COLO668 (cell line): ENCODE data around the gene SLIT3.

Experiments used
- DNase-seq: peaks from one replicate; lab custom pipeline; 2025; ENCODE audit not compliant: unreplicated experiment; lab: John Stamatoyannopoulos, UW

SLIT3 gene

DNA sequence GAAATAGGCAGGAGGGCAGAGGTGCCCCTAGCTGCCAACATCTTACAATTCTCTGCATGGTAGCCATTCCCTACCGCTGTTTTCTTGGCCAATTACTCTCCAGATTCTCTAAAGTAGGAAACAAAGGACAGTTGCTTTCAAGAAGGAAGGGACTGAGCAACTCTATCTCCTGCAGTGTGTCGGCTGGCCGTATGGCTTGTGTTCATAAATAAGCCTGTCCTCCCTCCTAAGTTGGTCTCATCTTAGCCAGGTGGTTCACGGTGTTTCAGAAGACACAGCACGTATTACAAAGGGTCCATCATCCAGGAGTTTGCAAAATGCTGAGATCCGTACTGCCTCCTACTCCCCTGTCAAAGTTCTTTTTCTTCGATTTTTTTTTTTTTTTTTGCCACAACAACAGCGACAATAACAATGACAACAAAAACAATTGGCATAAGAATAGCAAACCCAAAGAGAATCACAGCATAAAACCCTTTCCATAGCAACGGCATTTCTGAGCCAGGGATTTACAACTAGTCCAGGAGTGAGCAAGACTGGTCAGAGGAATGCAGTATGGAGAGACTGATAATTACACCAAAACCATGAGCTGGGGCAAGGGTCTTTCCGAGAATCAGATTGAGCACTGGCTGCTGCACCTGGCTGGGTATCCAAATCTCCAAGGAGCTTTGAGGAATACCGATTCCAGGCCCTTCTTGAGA lies 212.8 kb downstream of the SLIT3 start:
- DNase-seq = no peak

DNA sequence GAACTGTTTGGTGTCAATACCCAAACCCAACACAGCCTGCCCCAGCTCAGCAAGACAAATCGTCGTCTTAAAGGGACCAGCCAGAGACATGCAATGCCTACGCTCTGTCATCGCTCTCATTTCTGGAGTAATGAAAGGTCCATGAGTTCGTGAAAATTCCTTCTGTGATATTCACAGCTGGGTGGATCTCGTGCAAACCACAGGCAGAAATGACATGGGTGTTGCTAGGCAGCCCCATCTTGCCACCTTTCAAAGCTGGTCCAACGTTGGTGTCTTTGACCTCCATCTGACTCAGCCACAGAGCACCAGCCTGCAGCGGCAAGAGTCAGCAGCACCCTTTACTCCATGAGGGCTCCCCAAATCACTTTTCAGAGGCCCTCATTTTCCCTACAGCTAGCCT lies 215.3 kb downstream of the SLIT3 start:
- no peak for DNase-seq

DNA sequence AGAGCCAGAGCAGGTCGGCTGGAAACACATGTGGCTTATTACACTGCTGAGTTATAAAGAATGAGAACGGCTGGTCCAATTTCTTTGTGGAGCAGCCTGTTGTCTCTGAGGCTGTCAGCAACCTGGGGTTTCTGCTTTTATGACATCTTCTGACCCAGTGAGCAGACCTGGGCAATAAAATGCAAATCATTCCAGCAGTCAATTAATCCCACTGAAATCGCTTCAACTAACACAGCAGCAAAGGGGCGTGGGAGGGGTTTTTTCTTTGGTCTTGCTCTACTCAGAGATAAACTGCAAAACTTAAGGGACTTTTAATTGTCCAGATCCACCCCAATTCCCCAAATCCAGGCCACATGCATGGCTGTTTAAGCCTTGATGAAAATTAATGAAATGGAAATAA lies 215.7 kb downstream of the SLIT3 start:
- no peak for DNase-seq

DNA sequence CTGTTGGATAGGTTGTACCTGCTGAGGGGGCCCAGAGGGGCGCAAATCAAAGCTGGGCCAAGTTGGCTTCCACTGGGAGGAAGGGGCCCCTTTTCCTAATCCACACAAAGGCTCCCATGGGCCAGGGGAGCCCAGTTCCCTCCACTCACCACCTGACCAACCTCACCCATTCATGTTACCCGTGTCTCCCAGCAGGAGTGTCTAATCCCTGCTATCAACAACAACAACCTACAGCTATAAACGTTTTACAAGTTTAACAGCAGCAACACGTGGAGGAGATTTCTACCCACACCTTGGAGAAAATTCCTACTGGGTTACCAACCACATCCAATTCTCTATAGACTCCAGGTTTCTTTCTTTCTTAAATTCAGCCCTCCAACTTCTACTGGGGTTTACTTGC lies 216.2 kb downstream of the SLIT3 start:
- DNase-seq = no peak

DNA sequence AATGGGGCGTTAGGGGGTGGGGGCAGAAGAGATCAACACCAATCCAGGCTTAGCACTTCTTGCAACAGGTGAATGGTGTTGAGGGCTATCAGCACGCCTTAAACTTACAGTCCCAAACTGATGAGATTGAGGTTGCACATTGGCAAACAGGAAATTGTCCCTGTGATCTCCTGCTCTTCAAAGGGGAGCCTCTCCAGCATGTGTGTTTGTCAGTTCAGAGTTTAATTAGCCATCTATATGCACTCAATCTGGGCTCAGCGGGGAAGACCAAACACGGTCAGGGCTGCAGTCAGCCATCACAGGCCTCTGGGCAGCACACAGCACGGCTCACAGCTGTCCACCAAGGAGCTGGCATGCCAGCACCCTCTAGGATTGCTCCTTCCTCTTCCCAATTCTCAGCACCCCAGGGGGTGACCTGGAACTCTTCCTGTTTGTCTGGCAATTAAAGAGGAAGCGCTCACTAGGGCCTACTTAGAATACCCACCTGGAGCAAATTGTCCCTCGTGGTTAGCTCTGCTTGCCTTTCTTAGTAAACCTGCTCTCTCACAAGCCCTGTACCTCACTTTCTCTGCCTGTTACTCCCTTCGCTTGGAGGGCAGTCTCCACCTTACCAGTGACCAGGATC lies 217.4 kb downstream of the SLIT3 start:
- no peak for DNase-seq

DNA sequence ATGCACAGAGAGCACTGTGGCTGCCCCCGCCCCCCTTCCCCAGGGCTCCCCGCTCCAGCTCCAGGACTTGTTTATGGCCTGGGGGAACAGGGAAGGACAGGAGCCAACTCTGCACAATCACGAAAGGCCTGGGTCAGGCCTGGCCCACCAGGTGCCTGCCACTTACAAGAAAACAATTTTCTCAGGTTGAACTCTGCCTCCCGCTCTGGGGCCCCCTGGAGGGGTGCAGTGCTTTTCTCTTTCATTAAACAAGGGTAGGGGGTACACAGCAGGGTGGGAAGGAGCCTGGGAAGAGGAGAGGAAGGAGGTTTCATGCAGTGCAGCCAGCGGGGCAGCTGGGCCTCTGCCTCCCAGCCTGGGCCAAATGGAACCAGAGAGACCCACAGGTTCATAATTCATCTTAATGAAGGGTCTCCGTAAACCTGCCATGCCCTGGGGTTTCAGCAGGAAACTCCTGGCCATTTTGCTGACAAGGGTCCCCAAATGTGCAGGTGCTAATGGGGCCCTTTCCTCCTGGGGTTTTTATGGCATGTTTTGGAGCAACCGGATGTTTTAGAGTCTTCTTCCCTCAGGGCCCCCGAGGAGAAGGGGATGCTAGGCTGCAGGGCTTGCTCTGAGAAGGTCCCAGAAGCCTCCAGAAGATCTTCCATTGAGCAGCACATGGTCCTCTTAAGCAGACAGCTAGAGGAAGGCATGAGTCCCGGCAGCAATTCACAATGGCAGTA lies 219.8 kb downstream of the SLIT3 start:
- no peak for DNase-seq

DNA sequence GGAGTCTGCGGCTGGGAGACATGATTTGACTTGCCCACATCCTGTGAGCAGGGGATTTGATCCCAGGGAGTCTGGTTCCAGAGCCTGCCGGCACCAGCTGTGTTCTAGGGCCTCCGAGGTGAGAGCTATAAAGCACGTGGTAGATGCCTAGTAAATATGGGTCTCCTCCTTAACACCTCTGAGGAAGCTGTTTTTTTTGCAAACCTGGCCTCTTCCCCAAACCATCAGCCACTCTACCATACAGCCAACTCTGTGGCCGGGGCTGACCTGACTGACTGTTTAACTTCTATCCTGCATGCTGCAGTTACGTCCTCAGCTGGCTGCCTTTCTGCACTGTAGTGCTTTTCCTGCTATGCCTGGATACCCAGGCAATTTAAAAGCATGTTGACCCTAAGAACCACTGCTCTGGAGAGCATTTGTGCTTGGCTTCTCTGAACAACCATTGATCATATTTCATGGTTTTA lies 220.5 kb downstream of the SLIT3 start:
- DNase-seq = no peak

DNA sequence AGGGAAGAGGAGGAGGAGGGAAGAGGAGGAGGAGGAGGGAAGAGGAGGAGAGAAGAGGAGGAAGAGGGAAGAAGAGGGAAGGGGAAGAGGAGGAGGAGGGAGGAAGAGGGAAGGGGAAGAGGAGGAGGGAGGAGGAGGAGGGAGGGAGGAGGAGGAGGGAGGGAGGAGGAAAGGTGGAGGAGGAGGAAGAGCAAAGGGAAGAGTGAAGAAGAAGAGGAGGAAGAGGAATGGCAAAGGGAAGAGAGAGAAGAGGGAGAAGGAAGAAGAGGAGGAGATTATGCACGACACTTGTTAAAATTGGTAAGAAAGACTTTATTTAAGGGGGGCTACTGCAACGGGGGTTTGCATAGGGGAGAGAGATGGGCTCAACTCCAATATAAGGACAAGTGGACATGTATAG lies 221.2 kb downstream of the SLIT3 start:
- no peak for DNase-seq

DNA sequence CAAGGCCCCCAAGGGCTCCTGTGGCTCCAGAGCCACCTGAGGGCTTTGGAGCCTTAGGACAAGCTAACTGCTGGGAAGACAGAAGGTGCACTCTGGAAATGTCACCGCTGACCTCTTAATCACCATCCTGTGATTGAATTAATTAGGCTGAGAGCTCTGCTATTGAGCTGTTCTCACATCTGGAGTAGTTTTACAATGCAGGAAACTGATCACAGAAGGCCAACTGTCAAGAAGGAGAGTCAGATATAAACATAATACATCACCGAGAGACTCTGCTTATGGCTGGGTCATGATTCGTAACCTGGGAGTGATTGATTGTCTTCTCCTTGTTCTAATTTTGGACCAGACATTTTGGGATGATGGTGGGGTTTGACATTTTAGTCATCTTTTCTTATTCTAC lies 226.1 kb downstream of the SLIT3 start:
- DNase-seq = no peak

DNA sequence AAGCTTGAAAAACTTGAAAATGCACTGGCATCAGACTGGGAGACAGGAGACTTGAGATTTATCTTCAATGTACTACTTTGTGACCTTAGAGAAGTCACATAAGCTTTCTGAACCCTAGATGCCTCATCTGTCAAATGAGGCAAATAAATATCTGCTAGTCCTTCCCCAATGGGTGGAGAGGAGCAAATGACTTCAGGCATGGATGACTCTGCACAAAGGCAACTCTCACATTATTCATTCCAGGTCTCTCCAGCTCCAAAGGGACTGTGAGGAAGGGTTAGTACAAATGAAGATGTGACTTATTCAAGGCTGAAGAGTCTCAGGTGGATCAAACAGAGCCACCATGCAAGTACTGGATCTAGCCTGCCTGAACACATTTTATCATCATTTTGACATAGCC lies 228.7 kb downstream of the SLIT3 start:
- no peak for DNase-seq

DNA sequence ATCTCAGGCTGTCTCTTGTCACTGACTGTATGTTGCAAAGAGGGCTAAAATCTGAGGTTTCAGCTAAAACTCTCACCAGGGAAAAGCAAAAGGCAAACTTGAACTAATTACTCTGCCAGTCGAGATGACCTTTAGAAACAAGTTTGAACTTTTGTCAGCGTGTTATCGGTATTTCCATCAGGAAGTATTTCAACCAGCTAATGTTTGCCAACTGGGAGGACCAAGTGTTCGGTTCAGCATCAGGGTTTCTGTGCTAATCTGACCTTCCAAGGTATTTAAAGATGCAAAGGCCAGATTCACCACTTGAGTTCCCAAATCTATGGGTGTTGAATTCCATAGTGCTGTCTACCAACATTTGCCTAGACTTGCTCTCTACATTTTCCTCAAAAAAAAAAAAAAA lies 230.5 kb downstream of the SLIT3 start:
- no peak for DNase-seq

DNA sequence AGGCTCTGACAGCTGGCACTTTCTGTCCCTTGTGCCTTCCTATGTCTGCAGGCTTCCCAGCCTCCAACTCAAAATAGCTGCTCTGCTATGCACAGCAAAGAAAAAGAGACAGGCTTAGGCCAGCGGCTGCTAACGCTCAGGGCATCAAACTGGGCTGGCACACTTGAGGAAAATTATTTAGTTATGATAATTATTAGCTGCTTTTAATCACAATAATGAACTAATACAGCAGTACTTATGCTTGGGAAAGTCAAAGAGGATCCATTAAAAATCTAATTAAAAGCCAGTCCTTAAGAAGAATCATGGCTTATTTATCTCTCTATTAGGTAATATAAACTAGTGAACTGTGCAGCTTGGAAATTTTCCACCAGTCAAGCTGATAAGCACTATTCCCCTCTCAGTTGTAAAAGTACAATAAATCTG lies 233.2 kb downstream of the SLIT3 start:
- DNase-seq = no peak

DNA sequence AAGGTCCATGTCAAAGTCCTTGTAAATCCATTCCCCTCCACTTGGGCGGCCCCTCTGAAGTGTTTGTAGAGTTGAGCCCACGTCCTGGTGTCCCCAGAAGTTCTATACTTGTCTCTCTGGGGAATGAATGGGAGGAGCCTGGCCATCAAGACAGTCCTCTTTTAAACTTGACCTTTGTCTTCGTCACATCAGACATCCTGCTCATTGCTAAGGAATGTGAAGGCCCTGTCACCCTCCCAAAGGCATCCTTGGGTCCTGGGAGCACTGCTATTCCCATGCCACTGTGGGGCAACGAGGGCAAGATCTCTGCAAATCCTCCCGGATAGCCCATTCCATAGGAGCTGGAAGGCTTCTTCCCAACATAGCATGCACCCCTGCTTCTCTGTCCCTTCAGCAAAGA lies 235.5 kb downstream of the SLIT3 start:
- DNase-seq = no peak

DNA sequence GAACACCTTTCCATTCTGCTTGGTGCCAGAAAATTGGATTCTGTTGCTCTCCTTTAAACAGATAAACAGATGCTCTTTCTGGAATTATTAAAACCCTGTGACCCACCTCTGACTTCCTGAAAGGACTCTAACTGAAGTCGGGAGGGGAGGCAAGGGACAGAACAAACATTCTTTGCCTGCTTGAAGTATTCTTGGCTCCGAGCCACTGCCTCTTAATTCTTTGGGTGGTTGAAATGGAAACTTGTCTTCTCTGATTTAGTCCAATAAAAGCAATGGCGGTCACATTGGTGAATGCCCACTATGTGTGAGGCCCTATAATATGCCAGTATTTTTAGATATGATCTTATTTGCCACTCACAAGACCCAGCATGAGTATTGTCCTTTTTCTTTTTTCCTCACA lies 236.8 kb downstream of the SLIT3 start:
- DNase-seq = no peak

DNA sequence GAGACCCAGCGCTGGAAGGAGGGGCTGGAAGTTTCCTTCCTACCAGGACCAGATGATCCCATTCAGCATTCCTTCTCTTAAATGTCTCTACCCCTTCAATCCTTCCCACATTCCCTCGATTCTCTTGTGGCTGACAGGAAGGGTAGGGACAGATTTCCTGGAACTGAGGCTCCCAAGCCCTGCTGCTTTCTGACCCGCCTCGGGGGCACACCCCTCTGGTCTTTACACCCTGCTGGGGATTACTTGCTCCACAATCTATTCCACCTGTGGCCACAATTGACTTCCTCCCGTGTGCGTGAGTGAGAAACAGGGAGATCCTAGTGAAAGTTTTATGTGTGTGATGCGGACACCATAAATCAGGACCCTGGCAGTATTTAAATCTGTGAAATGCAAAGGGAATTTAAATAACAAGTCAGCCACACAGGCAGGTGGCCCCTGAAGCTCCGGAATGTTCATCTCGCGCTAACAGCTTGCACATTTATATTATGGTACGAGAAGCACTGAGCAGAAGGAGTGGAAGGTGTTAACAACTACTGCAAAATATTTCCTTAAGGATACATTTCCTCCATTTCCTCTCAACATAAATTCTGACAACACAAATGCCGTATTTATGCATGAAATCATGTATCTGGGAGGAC lies 237.5 kb downstream of the SLIT3 start:
- DNase-seq = no peak

DNA sequence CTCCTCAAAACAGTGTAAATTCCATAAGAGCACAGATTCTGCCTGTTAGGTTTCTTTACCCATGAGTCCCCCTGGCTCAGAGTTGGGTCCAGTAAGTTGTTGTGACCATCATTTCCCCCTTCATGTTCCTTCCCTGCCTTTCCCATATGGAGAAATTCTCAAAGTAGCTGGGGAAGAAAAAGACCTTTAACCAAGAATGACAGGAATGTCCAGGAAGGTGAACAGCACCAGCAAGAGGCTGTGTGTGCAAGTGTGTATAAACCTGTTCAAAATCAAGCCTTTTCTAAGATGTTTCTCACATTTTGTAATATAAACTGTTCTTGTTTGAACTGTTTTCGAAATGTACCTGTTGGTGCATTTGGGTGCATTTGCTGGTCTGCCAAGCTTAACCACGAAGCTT lies 238.2 kb downstream of the SLIT3 start:
- DNase-seq = no peak

DNA sequence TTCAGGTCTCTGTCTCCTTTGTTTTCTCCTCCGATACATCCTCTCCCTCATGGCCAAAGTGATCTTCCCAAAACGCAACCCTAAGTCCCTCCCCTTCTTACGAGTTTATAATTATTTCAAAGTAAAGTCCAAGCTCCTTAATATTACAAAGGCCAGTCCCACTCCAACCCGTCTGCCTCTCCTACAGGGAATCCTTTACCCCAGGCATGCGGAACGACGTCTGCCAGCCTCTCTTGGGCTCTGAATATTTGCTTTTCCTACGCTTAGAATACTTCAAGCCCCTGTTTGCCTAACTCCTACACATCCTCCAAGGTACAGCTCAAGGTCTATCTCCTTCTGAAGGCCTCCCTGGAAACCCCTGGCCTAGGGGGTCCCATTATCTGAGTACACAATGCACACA lies 246.4 kb downstream of the SLIT3 start:
- no peak for DNase-seq

DNA sequence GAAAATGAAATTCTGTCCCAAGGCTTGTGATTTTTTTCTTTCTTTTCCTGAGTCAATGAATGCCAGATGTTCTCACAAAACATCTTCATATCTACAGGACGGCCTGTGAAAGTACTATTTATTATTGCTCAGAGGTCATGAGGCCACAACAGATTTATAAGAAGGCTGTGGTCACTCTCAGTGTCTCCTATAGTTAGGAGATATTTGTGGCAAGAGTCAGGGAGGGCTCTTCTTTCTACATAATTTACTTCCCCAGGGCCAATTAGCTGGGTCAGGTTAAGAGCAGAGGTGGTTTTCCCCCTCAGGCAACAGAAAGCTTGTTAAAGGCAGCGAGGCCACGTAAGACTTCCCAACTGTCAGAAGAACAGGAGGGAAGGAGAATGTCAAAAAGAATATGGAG lies 248.7 kb downstream of the SLIT3 start:
- no peak for DNase-seq

DNA sequence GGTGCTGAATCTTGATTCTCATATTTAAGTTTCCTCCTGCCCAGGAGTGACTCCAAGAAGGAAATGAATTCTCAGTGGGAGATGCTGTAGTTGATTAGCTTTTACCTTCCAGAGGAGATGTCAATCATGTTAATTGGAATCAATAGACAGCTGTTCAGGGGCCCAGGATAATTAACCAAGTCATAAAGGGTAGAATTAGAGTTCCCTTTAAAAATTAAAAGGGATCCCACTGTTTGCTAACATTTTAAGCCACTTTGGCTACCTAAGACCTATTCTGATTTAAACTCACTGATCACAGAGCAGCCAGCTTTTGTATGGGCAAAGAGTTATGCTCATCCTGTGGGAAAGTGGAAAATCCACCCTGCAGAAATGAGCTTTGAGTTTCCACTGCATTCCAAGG lies 249.6 kb downstream of the SLIT3 start:
- no peak for DNase-seq

DNA sequence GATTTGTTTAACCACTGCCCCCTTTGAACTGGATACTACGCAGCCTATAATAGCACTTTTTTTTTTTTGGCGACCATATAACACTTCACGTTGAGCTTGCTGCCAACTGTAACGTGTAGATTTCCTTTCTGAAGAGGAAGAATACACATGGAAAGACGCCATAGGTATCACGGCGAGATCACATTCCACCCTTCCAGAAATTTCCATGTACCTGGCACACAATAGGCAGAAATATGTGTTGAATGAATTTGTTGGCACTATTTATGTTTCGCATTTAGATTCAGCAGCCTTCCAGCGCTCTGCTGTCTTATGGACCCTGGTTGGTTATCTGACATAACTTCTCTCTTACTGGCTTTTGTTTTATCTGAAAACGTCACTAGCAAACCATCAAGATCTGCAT lies 250.3 kb downstream of the SLIT3 start:
- DNase-seq = no peak

DNA sequence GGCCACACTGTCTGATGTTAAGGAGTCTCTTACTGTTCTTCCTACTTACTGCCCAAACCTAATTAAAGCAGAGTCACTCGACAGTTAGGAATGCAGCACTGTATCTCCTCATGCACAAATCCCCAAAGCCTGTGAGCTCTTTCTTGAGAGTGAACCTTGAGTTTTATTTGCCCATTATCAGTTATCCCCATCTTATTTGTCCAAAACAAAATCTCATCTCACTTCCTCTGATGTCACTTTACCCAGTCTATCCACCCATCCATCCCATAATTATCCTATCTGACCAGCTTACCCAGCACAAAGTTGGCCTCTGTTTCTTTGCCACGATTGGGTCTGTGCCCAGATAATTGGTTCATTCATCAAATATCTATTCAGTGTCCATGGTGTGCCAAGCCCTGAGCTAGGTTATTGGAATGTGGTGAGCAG lies 250.8 kb downstream of the SLIT3 start:
- no peak for DNase-seq

DNA sequence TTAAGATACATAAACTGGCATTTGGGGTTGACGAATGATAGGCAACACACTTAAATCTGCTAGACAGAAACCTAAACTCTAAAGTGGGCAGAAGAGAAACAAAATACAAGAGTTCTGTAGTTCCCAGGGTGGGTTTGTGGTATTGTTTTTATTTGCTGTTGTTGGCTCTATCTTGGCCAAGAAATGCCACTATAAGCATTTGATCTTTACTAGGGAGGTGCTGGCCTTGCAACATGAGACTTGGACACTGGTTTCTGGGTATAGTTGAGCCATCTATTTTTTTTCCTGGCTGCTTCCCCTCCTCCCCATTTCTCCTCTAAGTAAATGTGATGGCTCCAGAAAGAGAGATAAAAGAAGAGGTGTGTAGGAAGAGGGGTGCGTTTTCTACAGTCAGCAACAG lies 251.2 kb downstream of the SLIT3 start:
- DNase-seq = no peak
